Myocyte (in vitro differentiated cells): Measurements from ENCODE around the gene CARD6. TPM values are rescaled to one million over a fixed set of nuclear protein-coding genes. Genes with fewer than 3 reads are reported as not detected.
"Not testable (repeated sequence)": the region's sequence is repeated elsewhere in the genome, so short reads cannot be mapped to it uniquely, and the experiment has no call there.

Source experiments
- DNase-seq: peaks from one replicate; pipeline ENCODE4 v3.0.0-alpha.2; 2012; ENCODE audit warnings: low read depth
- total RNA-seq: library from RNA; depleted of rRNA; stranded (reverse); fragments of >200 nt; gene quantifications from 2 replicates; pipeline ENCODE4 v1.2.3, GENCODE V29; 2014

CARD6 gene
- total RNA-seq, 1 donor from 2014 or later = 4.7 TPM

DNA sequence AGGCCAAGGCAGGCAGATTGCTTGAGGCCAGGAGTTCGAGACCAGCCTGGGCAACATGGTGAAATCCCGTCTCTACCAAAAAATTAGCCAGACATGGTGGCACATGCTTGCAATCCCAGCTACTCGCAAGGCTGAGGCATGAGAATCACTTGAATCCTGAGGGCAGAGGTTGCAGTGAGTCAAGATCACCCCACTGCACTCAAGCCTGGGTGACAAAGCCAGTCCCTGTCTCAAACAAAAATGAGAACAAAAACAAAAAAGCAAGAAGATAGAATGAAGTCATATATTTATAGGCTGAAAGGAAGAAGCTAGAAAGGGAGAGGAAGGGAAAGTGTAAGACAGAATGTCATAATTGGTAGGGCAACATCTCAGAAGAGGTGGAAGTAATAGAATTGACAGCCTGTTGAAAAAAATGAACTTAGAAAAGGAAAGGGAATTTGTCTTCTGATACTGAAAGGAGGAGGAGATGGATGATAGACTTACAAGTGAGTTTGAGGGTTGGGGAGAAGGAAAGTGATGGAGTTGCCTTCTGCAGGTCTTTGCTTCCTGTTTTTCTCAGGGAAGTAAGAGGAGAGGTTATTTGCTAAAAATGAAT lies 32.2 kb downstream of the CARD6 start:
- no peak for DNase-seq

DNA sequence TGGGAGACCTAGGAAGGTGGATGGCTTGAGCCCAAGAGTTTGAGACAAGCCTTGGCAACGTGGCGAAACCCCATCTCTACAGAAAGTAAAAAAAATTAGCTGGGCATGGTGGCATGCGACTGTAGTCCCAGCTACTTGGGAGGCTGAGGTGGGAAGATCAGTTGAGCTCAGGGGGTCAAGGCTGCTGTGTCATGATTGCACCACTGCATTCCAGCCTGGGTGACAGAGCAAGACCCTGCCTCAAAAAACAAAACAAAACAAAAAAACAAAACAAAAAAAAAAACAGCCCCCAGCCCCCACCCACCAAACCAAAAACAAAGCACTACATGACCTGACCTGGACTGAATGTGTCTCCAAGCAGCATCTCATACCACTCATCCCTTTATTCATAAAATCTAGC lies 34.8 kb downstream of the CARD6 start:
- DNase-seq = no peak

DNA sequence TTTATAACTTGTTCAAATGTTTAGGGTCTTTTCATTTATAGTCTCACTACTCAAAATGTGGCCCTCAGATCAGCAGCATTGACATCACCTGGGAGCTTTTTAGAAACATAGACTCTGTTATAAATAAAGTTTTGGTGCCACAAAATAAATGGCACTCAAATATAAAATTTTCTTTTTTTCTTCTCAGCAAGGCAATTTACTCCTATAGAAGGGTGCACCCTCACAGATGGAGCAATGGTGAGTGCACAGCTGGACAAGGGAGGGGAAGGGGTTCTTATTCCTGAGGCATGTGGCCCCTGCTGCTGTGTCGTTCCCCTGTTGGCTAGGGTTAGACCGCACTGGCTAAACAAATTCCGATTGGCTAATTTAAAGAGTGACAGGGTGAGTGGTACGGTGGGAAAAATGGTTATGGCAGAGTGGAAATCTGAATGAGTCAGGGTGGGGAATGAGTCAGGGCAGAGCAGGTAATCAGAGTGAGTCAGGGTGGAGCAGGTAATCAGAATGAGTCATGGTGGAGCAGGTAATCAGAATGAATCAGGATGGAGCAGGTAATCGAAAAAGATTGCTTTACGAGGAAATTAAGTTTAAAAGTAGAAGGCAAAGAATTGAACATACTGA lies 36.3 kb downstream of the CARD6 start:
- no peak for DNase-seq

DNA sequence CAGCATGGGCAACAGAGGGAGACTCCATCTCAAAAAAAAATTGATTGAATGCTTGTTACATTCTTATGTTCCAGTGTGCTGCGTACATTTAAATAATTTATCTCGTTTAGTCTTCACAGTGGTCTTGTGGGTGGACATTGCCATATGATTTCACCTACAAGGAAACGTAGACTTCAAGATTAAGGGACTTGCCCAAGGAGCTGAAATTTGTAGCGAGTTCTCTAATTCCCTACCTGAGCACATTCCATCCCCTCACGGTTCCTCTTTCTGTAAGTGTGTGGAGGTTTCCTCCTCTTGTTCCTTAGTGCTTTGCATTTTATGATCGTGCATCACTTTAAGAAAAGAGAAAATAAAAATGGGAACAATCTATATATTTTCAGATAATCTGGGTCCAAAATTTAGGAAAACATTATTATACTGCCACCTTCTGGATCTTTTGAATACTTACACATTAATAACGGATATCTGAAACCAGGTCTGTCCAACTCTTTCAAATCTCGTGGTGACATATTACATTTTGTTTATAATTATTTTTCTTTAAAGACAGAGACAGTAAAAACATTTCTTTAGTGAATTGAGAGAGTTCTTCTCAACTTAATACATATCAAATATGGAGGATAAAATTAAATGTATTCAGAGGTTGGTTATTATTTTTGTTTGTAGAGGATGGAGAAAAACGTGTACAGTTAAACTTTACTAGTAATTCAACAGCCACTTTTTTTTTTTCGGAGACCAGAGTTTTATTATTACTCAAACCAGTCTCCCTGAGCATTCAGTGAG lies 38.2 kb downstream of the CARD6 start:
- peak; percentile 36 for DNase-seq

DNA sequence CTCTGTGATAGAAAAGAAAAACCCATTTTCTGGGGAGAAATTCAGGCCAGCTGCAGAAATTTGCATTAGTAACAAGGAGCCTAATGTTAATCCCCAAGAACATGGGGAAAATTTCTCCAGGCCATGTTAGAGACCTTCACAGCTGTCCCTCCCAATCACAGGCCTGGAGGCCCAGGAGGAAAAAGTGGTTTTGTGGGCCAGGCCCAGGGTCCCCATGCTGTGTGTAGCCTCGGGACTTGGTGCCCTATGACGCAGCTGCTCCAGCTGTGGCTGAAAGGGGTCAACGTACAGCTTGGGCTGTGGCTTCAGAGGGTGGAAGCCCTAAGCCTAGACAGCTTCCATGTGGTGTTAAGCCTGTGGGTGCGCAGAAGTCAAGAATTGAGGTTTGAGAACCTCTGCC lies 41.1 kb downstream of the CARD6 start:
- peak; percentile 45 for DNase-seq

DNA sequence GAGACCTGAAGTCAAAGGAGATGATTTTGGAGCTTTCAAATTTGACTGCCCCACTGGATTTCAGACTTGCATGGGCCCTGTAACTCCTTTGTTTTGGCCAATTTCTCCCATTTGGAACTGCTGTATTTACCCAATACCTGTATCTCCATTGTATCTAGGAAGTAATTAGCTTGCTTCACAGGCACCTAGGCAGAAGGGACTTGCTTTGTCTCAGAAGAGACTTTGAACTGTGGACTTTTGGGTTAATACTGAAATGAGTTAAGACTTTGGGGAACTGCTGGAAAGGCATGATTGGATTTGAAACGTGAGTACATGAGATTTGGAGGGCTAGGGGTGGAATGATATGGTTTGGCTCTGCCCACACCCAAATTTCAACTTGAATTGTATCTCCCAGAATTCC lies 41.9 kb downstream of the CARD6 start:
- DNase-seq = not testable (repeated sequence)

DNA sequence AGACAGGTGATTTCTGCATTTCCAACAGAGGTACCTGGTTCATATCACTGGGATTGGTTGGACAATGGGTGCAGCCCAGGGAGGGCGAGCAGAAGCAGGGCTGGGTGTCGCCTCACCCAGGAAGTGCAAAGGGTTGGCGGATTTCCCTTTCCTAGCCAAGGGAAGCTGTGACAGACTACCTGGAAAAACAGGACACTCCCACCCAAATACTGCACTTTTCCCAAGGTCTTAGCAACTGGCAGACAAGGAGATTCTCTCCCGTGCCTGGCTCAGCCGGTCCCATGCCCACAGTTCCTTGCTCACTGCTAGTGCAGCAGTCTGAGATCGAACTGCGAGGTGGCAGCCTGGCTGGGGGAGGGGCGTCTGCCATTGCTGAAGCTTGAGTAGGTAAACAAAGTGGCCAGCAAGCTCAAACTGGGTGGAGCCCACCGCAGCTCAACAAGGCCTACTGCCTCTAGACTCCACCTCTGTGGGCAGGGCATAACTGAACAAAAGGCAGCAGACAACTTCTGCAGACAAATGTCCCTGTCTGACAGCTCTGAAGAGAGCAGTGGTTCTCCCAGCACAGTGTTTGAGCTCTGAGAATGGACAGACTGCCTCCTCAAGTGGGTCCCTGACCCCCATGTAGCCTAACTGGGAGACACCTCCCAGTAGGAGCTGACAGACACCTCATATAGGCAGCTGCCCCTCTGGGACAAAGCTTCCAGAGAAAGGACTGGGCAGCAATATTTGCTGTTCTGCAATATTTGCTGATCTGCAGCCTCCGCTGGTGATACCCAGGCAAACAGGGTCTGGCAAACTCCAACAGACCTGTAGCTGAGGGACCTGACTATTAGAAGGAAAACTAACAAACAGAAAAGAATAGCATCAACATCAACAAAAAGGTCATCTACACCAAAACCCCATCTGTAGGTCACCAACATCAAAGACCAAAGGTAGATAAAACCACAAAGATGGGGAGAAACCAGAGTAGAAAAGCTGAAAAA lies 54.6 kb downstream of the CARD6 start:
- DNase-seq = not testable (repeated sequence)

DNA sequence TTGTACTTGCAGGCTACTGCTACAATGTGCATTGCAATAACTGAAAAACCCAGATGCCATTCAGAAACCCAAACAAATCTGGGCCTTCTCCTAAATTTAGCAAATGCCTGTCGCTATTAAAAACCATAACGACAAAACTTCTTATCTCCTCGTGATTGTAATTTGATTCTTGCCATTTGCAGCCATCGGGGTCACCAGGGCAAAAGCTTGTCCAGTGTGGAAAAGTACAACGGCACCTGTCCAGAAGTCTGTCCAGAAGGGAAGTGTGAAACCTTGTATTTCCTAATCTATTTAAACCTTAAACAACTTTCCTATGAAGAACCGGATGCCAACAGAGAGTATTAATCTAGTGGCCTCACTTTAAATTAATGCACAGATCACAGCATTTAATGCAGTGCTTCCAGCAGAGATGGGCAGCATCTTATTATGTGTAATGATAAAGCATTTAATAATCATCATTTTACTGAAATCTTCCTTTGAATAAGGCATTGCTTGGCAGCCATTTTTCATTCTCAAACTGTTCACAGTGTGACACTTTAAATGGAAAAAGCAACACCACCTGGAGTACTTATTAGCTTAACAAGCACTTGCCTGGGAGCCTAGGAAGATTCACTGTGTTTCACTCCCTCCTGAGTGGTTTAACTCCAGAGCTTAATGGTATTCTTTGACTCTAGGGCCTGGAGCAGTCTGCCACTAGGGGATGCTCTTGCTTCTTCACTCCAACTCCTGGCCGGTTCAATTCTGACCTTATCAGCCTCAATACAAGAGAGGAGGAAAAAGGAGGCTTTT lies 63.2 kb downstream of the CARD6 start:
- DNase-seq = peak; percentile 76

DNA sequence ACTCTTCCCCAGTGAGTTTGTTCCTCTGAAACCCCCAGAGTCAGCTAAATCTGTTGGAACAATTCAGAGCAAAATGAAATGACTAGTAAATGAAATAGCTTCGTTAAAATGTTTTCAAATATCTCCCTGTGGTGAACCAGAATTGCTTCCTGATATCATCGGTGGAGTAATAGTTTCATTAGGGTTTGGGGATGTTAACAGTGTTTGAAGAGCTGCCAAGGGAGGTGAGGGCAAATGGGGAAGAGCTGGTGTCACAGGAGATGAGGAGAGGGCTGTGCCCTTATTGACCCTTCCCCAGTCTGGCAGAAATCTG lies 63.8 kb downstream of the CARD6 start:
- no peak for DNase-seq

DNA sequence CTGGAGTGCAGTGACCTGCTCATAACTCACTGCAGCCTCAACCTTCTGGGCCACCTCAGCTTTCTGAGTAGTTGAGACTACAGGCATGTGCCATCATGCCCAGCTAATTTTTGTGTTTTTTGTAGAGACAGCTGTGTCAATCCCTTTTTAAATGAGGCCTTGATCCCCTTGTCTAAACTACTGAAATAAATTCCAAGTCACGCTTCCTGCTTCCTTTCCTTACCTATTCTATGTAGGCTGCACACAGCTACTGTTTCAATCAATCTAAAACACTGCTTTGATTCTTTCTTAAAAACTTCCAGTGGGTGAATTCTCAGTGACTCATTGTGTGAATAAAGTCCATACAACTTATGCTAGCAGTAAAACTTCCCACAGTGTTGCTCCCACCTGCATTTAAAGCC lies 65.2 kb downstream of the CARD6 start:
- DNase-seq = no peak

DNA sequence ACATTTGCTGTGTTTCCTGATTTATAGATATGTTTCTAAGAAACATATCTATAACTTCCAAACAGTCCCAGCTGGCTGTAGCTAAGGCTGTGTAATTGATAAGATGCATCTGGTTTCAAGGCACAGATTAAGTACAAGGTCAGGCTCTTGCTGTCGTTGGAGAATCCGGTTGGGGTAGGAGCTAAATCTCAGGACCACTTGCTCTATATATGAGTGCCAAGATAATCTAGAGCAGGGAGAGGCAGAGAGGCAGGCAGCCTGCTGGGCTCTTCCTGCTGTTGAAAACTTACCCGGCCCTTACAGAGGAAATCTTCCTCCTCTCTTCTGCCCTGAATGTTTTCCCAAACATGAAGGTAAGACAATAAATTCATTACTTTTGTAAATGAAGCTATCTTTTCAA lies 68.1 kb downstream of the CARD6 start, which contains the start of gene C7:
Gene C7 (plus strand): TSS at position 234 of the 400 bp plus-strand sequence. CDS start 114 bp downstream, at position 348.
- DNase-seq = no peak

DNA sequence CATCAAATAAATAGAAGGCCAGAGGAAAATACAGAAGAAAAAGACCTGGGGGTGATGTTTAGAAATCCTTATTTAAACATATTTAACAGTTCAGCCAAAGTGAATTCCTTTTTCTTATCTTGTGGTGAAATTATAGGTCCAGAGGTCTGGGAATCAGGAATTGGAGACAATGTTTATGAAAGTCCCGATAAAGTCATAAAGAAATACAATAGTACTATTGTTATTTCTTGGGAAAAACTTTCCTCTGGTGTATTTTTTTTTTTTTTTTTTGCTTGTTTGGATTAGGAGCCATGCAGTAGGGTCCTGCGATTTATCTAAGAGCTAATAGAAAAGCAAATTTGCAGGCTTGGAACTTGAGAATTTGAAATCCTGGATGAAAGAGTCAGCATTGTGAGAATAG lies 68.6 kb downstream of the CARD6 start:
- DNase-seq = no peak

Other genes with a start within 250 kb of the CARD6 start
- gene PTGER4, start 161.5 kb upstream of the CARD6 start, total RNA-seq = 58.6 and 59.5 TPM in 2 replicates
- 26.7 and 33.5 TPM in 2 replicates for gene TTC33, start 85.4 kb upstream of the CARD6 start, total RNA-seq
- 50.2 and 70.8 TPM in 2 replicates for gene PRKAA1, start 43.0 kb upstream of the CARD6 start, total RNA-seq
- 58.7 and 67.5 TPM in 2 replicates for gene RPL37, start 6.1 kb upstream of the CARD6 start, total RNA-seq
- 3.6 and 25.8 TPM in 2 replicates for gene C7, start 68.1 kb downstream of the CARD6 start, total RNA-seq
- not detected in 2 replicates for gene MROH2B, start 230.0 kb downstream of the CARD6 start, total RNA-seq